Body of pancreas (tissue), 4 donors: ENCODE data around the gene TAGLN2. TPM values are rescaled to one million over a fixed set of nuclear protein-coding genes. Genes with fewer than 3 reads are reported as not detected.

Source experiments
- ATAC-seq: fragments of 150-250 bp; one replicate; pipeline ENCODE4 v1.9.1; 2016
- DNase-seq, 4 donors: peaks; one replicate each; pipeline ENCODE4 v3.0.0-alpha.2; 2019
- H3K27ac ChIP-seq, 4 donors: fragments of 200-600 bp; sonication (generic); 1 replicate in 3 of 4; 2 replicates in 1 of 4; pipeline versions ENCODE4 v1.5.1 to v1.6.1; 2016 to 2019; ENCODE audit warnings: mild to moderate bottlenecking in 1 of 4, mixed read lengths in 1 of 4, moderate library complexity in 1 of 4
- H3K27me3 ChIP-seq, 2 donors: fragments of 200-600 bp; sonication (generic); one replicate each; pipeline ENCODE4 v1.6.0; 2016; ENCODE audit warnings: mild to moderate bottlenecking in 1 of 2
- H3K36me3 ChIP-seq, 2 donors: fragments of 200-600 bp; sonication (generic); replicated peaks in 1 of 2; 2 replicates each; pipeline ENCODE4 v1.5.1; 2016; ENCODE audit warnings: low read depth in 2 of 2; ENCODE audit not compliant: insufficient read depth in 1 of 2
- H3K4me1 ChIP-seq: fragments of 200-600 bp; sonication (generic); one replicate; pipeline ENCODE4 v1.6.0; 2016
- H3K4me3 ChIP-seq, 2 donors: fragments of 200-600 bp; sonication (generic); 1 replicate in 1 of 2; 2 replicates in 1 of 2; pipeline ENCODE4 v1.5.1; 2016 to 2019
- H3K9me3 ChIP-seq, 3 donors: fragments of 200-600 bp; sonication (generic); 1 replicate in 2 of 3; 2 replicates in 1 of 3; pipeline ENCODE4 v1.5.1; 2016
- POLR2A ChIP-seq, 3 donors: fragments of 450-650 bp; IDR thresholded peaks; one replicate each; pipeline ENCODE4 v1.6.1; 2016; ENCODE audit warnings: antibody characterized with exemption in 3 of 3, mild to moderate bottlenecking in 2 of 3
- WGBS, 2 donors: methylation state at CpG; one replicate each; pipeline ENCODE4 v1.1.5; 2017; 5-methylcytosine and 5-hydroxymethylcytosine counted together
- intact Hi-C: fragments of 100-400 bp; cut with DNase I; formaldehyde crosslinking; loops from one replicate; pipeline ENCODE4 v1.15.1; 2023
- total RNA-seq, 2 donors: library from RNA; depleted of rRNA; stranded (reverse); fragments of >200 nt; gene quantifications; one replicate each; pipeline ENCODE4 v1.1.0, GENCODE V29; 2016
- TF ChIP-seq, protein P1 (sequence below), 7 experiments: fragments of 450-650 bp in 4 of 7; fragments of 200-600 bp in 3 of 7; sonication (generic) in 3 of 7; IDR thresholded peaks; one replicate each; pipeline ENCODE4 v1.5.1; 2016 to 2019; ENCODE audit warnings: antibody characterized with exemption in 7 of 7

TAGLN2 gene
- total RNA-seq, 2 donors from 2014 or later: 63.0 to 118 TPM

DNA sequence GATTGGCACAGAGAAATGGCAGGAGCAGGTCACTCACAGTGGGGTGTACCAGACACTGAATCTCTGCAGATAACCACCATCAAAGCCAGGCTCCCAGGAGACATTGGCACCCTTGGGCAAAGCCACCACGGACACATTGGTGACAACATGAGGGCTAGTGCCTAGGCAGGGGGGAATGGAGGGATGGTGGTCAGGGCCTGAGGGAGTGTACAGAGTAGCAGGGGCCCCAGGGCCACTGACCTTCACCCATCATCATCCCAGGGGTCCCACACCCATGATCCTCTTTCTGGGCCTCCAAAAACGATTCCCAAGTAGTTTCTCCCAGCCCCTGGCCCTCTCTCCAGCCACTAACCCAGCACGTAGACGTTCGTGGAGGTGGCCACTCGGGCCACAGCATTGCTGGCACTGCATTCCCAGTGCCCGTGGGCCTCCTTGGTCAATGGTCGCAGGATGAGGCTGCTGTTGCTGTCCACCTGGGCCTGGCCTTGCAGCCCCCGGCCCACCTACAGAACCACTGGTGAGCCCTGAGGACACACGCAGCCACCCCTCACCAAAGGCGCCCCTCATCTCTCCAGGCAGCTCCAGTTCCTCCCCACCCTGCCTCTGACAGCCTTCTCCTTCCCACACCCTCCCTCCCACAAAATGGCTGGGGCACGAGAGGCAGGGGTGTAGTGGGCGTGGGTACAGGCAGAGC lies 5.9 kb upstream of the TAGLN2 start:
- ATAC-seq: no peak
- no peaks in the 10 kb centered on the region for H3K9me3 ChIP-seq
- 86 to 87% methylated on average over 8 to 13 of the region's 13 CpGs for WGBS, 2 donors
- H3K4me3 ChIP-seq: no peak overlapping the region
- peaks cover 31% of the 10 kb centered on the region for H3K4me1 ChIP-seq
- TF ChIP-seq, protein P1, sequence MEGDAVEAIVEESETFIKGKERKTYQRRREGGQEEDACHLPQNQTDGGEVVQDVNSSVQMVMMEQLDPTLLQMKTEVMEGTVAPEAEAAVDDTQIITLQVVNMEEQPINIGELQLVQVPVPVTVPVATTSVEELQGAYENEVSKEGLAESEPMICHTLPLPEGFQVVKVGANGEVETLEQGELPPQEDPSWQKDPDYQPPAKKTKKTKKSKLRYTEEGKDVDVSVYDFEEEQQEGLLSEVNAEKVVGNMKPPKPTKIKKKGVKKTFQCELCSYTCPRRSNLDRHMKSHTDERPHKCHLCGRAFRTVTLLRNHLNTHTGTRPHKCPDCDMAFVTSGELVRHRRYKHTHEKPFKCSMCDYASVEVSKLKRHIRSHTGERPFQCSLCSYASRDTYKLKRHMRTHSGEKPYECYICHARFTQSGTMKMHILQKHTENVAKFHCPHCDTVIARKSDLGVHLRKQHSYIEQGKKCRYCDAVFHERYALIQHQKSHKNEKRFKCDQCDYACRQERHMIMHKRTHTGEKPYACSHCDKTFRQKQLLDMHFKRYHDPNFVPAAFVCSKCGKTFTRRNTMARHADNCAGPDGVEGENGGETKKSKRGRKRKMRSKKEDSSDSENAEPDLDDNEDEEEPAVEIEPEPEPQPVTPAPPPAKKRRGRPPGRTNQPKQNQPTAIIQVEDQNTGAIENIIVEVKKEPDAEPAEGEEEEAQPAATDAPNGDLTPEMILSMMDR (IDR thresholded peaks at IDR 0.05): no peak
- no peak for TF ChIP-seq POLR2A (IDR thresholded peaks at IDR 0.05)
- H3K27me3 ChIP-seq: no peaks in the 10 kb centered on the region
- no peak overlapping the region for H3K27ac ChIP-seq
- DNase-seq: no peak
- no peaks in the 10 kb centered on the region for H3K36me3 ChIP-seq
- intact Hi-C loops: no loop called here

- ATAC-seq: no peak
- H3K36me3 ChIP-seq: no peaks in the 10 kb centered on the region
- peaks cover 34% of the 10 kb centered on the region for H3K4me1 ChIP-seq
- intact Hi-C loops: no loop called here
- H3K27me3 ChIP-seq: no peaks in the 10 kb centered on the region
- WGBS, 2 donors: 90% methylated on average over 8 of the region's 8 CpGs
- no peak overlapping the region for H3K27ac ChIP-seq
- H3K4me3 ChIP-seq: no peak overlapping the region
- H3K9me3 ChIP-seq: no peaks in the 10 kb centered on the region
- TF ChIP-seq POLR2A (IDR thresholded peaks at IDR 0.05): no peak
- TF ChIP-seq, protein P1 (IDR thresholded peaks at IDR 0.05): no peak
- no peak for DNase-seq
These were observed 5.3 kb upstream of the TAGLN2 start for GRCh38 chr1:159930634-159931033.

- no peaks in the 10 kb centered on the region for H3K9me3 ChIP-seq
- WGBS, 2 donors: 90 to 95% methylated on average over 7 to 11 of the region's 11 CpGs
- peak overlapping the region in 1 of 4 donors; percentile 73 for H3K27ac ChIP-seq
- no peaks in the 10 kb centered on the region for H3K36me3 ChIP-seq
- H3K27me3 ChIP-seq: no peaks in the 10 kb centered on the region
- no peak for ATAC-seq
- TF ChIP-seq, protein P1 (IDR thresholded peaks at IDR 0.05): no peak
- TF ChIP-seq POLR2A (IDR thresholded peaks at IDR 0.05): no peak
- intact Hi-C loops: no loop called here
- peaks cover 35% of the 10 kb centered on the region for H3K4me1 ChIP-seq
- no peak overlapping the region for H3K4me3 ChIP-seq
- DNase-seq: no peak
These were observed 4.9 kb upstream of the TAGLN2 start for GRCh38 chr1:159930216-159930615.

GRCh38 chr1:159929155-159930051 lies 4.1 kb upstream of the TAGLN2 start:
- intact Hi-C loops: no loop called here
- Histone ChIP-seq H3K27ac (peak overlapping the region; percentile 65 to 78 (median 75)), H3K4me3 (no peak overlapping the region), H3K4me1 (peaks cover 35% of the 10 kb centered on the region), H3K27me3 (no peaks in the 10 kb centered on the region), H3K36me3 (no peaks in the 10 kb centered on the region), H3K9me3 (no peaks in the 10 kb centered on the region)
- DNase-seq (peak; percentile 86 to 94 (median 93)), ATAC-seq (peak; percentile 61)
- WGBS, 2 donors: 42 to 69% methylated on average over 25 to 46 of the region's 48 CpGs
- TF ChIP-seq, protein P1 (IDR thresholded peaks at IDR 0.05): peak in 4 of 7 experiments; percentile 29 to 34 (median 32)
- TF ChIP-seq POLR2A (IDR thresholded peaks at IDR 0.05): peak; percentile 51 to 56 (median 54)
